ENCODE measurements around the gene GGTA1. TPM values are rescaled to one million over a fixed set of nuclear protein-coding genes. Genes with fewer than 3 reads are reported as not detected.

GGTA1 gene
- total RNA-seq, 4 donors from 2014 or later, result 10.8 to 34.0 (median 27.2) TPM

GRCh38 chr9:121510766-121511550 is 11.3 kb upstream of the GGTA1 start:
- DNase-seq, result no peak
- no peak for TF ChIP-seq POLR2A (IDR thresholded peaks at IDR 0.05)
- TF ChIP-seq CTCF (IDR thresholded peaks at IDR 0.05), result no peak
- Histone ChIP-seq H3K9me3 (no peaks in the 10 kb centered on the region), H3K27me3 (no peaks in the 10 kb centered on the region), H3K36me3 (no peaks in the 10 kb centered on the region), H3K4me3 (no peak overlapping the region), H3K27ac (peak overlapping the region in 3 of 4 donors; percentile 11 to 74 (median 63)), H3K4me1 (peaks cover 9 to 27% (median 12%) of the 10 kb centered on the region in 3 donors)
- WGBS, 2 donors, result 54 to 57% methylated on average over 7 to 12 of the region's 15 CpGs
- intact Hi-C loops (cut with DNase I), result no loop called here

DNA sequence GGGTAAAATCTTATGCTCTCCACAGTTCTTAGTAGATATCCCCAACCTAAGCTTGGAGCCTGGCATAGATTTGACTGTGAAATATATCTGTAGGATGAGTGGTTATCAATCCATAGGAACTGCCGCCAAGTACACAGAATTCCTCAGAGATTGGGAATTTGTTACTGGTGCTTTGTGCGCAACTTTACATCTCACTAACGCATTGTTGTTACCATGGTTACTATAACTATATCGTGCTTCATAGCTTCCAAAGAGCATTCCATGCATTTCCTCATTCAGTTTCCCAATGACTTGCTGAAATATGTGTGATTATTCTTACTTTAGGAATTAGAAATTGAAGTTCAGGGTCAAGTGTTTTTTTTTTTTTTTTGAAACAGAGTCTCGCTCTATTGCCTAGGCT is 9.5 kb upstream of the GGTA1 start:
- Histone ChIP-seq H3K4me3 (no peak overlapping the region), H3K4me1 (peaks cover 9 to 27% (median 12%) of the 10 kb centered on the region in 3 donors), H3K36me3 (no peaks in the 10 kb centered on the region), H3K9me3 (no peaks in the 10 kb centered on the region), H3K27me3 (no peaks in the 10 kb centered on the region), H3K27ac (no peak overlapping the region)
- 92 to 95% methylated on average over 5 of the region's 5 CpGs for WGBS, 2 donors
- TF ChIP-seq POLR2A (IDR thresholded peaks at IDR 0.05) (no peak), CTCF (IDR thresholded peaks at IDR 0.05) (no peak)
- intact Hi-C loops (cut with DNase I), result no loop called here
- no peak for DNase-seq

DNA sequence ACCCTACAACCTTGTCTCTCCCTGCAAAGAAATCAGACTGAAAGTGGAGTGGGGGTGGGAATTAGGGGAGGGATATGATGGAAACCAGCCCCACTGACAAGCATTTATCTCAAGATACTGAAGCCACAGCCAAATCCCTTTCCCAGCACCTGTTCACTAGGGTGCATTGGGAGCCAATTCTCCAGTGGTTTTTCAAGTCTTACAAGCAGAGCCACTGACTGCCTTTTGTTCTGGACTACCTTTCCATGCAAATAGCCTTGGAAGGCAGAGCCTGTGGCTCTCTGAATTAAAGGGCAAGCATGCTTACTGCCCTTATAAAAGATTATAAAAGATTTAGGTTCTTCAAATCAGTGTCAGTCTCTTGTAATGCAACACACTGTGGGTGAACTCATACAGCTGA is 8.8 kb upstream of the GGTA1 start:
- TF ChIP-seq CTCF (IDR thresholded peaks at IDR 0.05) (no peak), POLR2A (IDR thresholded peaks at IDR 0.05) (no peak)
- DNase-seq, result no peak
- H3K4me3 ChIP-seq, result no peak overlapping the region
- H3K36me3 ChIP-seq, result peaks cover 0 to 4% (median 0%) of the 10 kb centered on the region in 3 donors
- intact Hi-C loops (cut with DNase I), result no loop called here
- no peaks in the 10 kb centered on the region for H3K27me3 ChIP-seq
- peaks cover 9 to 28% (median 12%) of the 10 kb centered on the region in 3 donors for H3K4me1 ChIP-seq
- peak overlapping the region in 2 of 4 donors; percentile 48 to 55 for H3K27ac ChIP-seq
- no peaks in the 10 kb centered on the region for H3K9me3 ChIP-seq

- Histone ChIP-seq H3K4me1 (peaks cover 8 to 45% (median 12%) of the 10 kb centered on the region in 3 donors), H3K4me3 (no peak overlapping the region), H3K27me3 (no peaks in the 10 kb centered on the region), H3K27ac (no peak overlapping the region), H3K36me3 (peaks cover 0 to 6% (median 0%) of the 10 kb centered on the region in 3 donors), H3K9me3 (no peaks in the 10 kb centered on the region)
- WGBS, 2 donors, result 74 to 81% methylated on average over 10 of the region's 12 CpGs
- DNase-seq, result no peak
- no peak for TF ChIP-seq CTCF (IDR thresholded peaks at IDR 0.05)
- TF ChIP-seq POLR2A (IDR thresholded peaks at IDR 0.05), result no peak
- intact Hi-C loops (cut with DNase I), result no loop called here
These were observed 6.5 kb upstream of the GGTA1 start for GRCh38 chr9:121505903-121506735.

GRCh38 chr9:121503444-121503843 is 3.8 kb upstream of the GGTA1 start:
- H3K4me1 ChIP-seq, result peaks cover 14 to 51% (median 23%) of the 10 kb centered on the region in 3 donors
- no peaks in the 10 kb centered on the region for H3K9me3 ChIP-seq
- TF ChIP-seq POLR2A (IDR thresholded peaks at IDR 0.05) (no peak), CTCF (IDR thresholded peaks at IDR 0.05) (no peak)
- H3K4me3 ChIP-seq, result no peak overlapping the region
- peaks cover 0 to 6% (median 0%) of the 10 kb centered on the region in 3 donors for H3K36me3 ChIP-seq
- H3K27ac ChIP-seq, result peak overlapping the region in 2 of 4 donors; percentile 44 to 53
- intact Hi-C loops (cut with DNase I), result no loop called here
- H3K27me3 ChIP-seq, result no peaks in the 10 kb centered on the region
- no peak for DNase-seq
- 60 to 66% methylated on average over 2 to 3 of the region's 3 CpGs for WGBS, 2 donors
